OCI-LY7 (cell line): ENCODE measurements around the gene VWF. TPM values are rescaled to one million over a fixed set of nuclear protein-coding genes. Genes with fewer than 3 reads are reported as not detected.

ENCODE experiments used
- BruUV-seq: library from RNA; stranded (reverse); fragments of 400-500 nt; replicated peaks from 2 replicates; lab custom pipeline; 2021; lab: Mats Ljungman, UMichigan
- CTCF ChIA-PET: fragments of 300-600 bp; sonication (Branson Sonifier 250); formaldehyde crosslinking; loops from one replicate; lab custom pipeline; 2022; ENCODE audit warnings: antibody characterized with exemption; ENCODE audit not compliant: unreplicated experiment; lab: Charles Lee
- POLR2A ChIA-PET: fragments of 300-600 bp; sonication (Branson Sonifier 250); formaldehyde crosslinking; loops from one replicate; lab custom pipeline; 2022; ENCODE audit warnings: antibody characterized with exemption; lab: Charles Lee
- DNase-seq: peaks from one replicate; pipeline ENCODE4 v3.0.0-alpha.2; 2015; ENCODE audit warnings: low spot score
- H2AFZ ChIP-seq: fragments of 200-600 bp; sonication (generic), shearing (Covaris generic); 2 replicates; pipeline ENCODE4 v1.6.1; 2014; ENCODE audit warnings: mild to moderate bottlenecking, antibody characterized with exemption, low read length, moderate library complexity
- H3K27ac ChIP-seq: fragments of 200-600 bp; sonication (generic); 2 replicates; pipeline ENCODE4 v1.5.1; 2014; ENCODE audit warnings: mixed run types, low read depth, mild to moderate bottlenecking, moderate library complexity, low read length, inconsistent platforms; ENCODE audit not compliant: poor library complexity, severe bottlenecking
- H3K36me3 ChIP-seq: fragments of 200-600 bp; sonication (generic); 2 replicates; pipeline ENCODE4 v1.6.1; 2014; ENCODE audit warnings: mild to moderate bottlenecking, antibody characterized with exemption, low read length, moderate library complexity, mixed read lengths; ENCODE audit not compliant: insufficient read depth
- H3K4me1 ChIP-seq: fragments of 200-600 bp; sonication (generic); 2 replicates; pipeline ENCODE4 v1.5.1; 2014; ENCODE audit warnings: mild to moderate bottlenecking, low read length; ENCODE audit not compliant: insufficient read depth, poor library complexity, severe bottlenecking
- H3K4me2 ChIP-seq: fragments of 200-600 bp; sonication (generic); 2 replicates; pipeline ENCODE4 v1.6.1; 2014; ENCODE audit warnings: mild to moderate bottlenecking, low read length
- H3K4me3 ChIP-seq: fragments of 200-600 bp; sonication (generic); 2 replicates; pipeline ENCODE4 v1.5.1; 2014; ENCODE audit warnings: mild to moderate bottlenecking, low read depth, low read length; ENCODE audit not compliant: poor library complexity, severe bottlenecking
- H3K79me2 ChIP-seq: fragments of 200-600 bp; sonication (generic); 2 replicates; pipeline ENCODE4 v1.6.1; 2016; ENCODE audit warnings: low read depth, mild to moderate bottlenecking, low read length, moderate library complexity, mixed read lengths; ENCODE audit not compliant: insufficient read depth
- H3K9me2 ChIP-seq: fragments of 200-600 bp; sonication (generic); 2 replicates; pipeline ENCODE4 v1.6.1; 2016; ENCODE audit warnings: mild to moderate bottlenecking, low read length, mixed read lengths; ENCODE audit not compliant: insufficient read depth
- H3K9me3 ChIP-seq: fragments of 200-600 bp; sonication (generic); 2 replicates; pipeline ENCODE4 v1.6.1; 2014; ENCODE audit warnings: mild to moderate bottlenecking, mixed run types, low read length, mixed read lengths
- H4K20me1 ChIP-seq: fragments of 200-600 bp; sonication (generic); 2 replicates; pipeline ENCODE4 v1.6.1; 2014; ENCODE audit warnings: mild to moderate bottlenecking, antibody characterized with exemption, low read length, moderate library complexity, mixed read lengths; ENCODE audit not compliant: insufficient read depth
- CTCF ChIP-seq: fragments of 200-600 bp; sonication (generic); conservative IDR thresholded peaks from 2 replicates; pipeline ENCODE4 v1.5.1; 2014; ENCODE audit warnings: mild to moderate bottlenecking, antibody characterized with exemption, low read length, moderate library complexity, mixed read lengths
- EZH2phosphoT487 ChIP-seq: fragments of 200-600 bp; sonication (generic); IDR thresholded peaks from 2 replicates; pipeline ENCODE4 v1.6.1; 2018; ENCODE audit warnings: low read depth, borderline replicate concordance, mild to moderate bottlenecking, mixed run types, antibody characterized with exemption, low read length, moderate library complexity, mixed read lengths
- intact Hi-C: fragments of 100-400 bp; cut with micrococcal nuclease; formaldehyde crosslinking; loops from one replicate; pipeline ENCODE4 v1.10.0; 2022; ENCODE audit not compliant: unreplicated experiment
- small RNA-seq: library from RNA; depleted of rRNA; stranded (forward); fragments of <200 nt; gene quantifications from one replicate; pipeline ENCODE3, GENCODE V24; 2014
- total RNA-seq, 2 experiments: library from RNA; depleted of rRNA in 1 of 2; stranded (reverse); fragments of >200 nt in 1 of 2; shearing (Covaris generic) in 1 of 2; gene quantifications; 2 replicates each; pipeline ENCODE4 v1.2.3, GENCODE V29; 2014 to 2022

Gene VWF
- total RNA-seq, 2 experiments from 2014 or later = 0.32 TPM; not detected in 1

- no peak overlapping the region for H3K27ac ChIP-seq
- no peak overlapping the region for H3K4me3 ChIP-seq
- CTCF ChIA-PET = no interaction called here
- H2AFZ ChIP-seq = no peak overlapping the region
- H3K36me3 ChIP-seq = no peaks in the 10 kb centered on the region
- H3K4me1 ChIP-seq = no peaks in the 10 kb centered on the region
- H3K9me3 ChIP-seq = no peaks in the 10 kb centered on the region
- no peak for DNase-seq
- no TSS peak for BruUV-seq
- no peak for TF ChIP-seq EZH2phosphoT487
- peak; percentile 47 for TF ChIP-seq CTCF
- no peak overlapping the region for H3K4me2 ChIP-seq
- intact Hi-C loops = no loop called here
- no peaks in the 10 kb centered on the region for H3K79me2 ChIP-seq
- POLR2A ChIA-PET = no interaction called here
- no peaks in the 10 kb centered on the region for H4K20me1 ChIP-seq
- H3K9me2 ChIP-seq = no peaks in the 10 kb centered on the region
Observed at GRCh38 chr12:5898874-5899273, 225.6 kb downstream of the VWF start.

Small RNA genes lying within 50 kb of the gene (small RNA-seq; reads per million reads assigned to genes)
- not detected for gene RN7SL69P

Other genes starting within 250 kb of the VWF start
- not detected in 2 replicates for gene ANO2, start 179.4 kb downstream of the VWF start, total RNA-seq (2014; rRNA removed; shearing (Covaris generic))
- gene ANO2, start 179.4 kb downstream of the VWF start, total RNA-seq (2022) = not detected in 2 replicates
- not detected in 2 replicates for gene CD9, start 75.7 kb upstream of the VWF start, total RNA-seq (2014; rRNA removed; shearing (Covaris generic))
- not detected in 2 replicates for gene CD9, start 75.7 kb upstream of the VWF start, total RNA-seq (2022)
- not detected in 2 replicates for gene PLEKHG6, start 186.0 kb upstream of the VWF start, total RNA-seq (2014; rRNA removed; shearing (Covaris generic))
- gene PLEKHG6, start 186.0 kb upstream of the VWF start, total RNA-seq (2022) = not detected in 2 replicates
- gene TNFRSF1A, start 217.4 kb upstream of the VWF start, total RNA-seq (2014; rRNA removed; shearing (Covaris generic)) = 23.4 and 37.3 TPM in 2 replicates
- 50.9 and 55.7 TPM in 2 replicates for gene TNFRSF1A, start 217.4 kb upstream of the VWF start, total RNA-seq (2022)